Endothelial cell of umbilical vein (primary cell): ENCODE measurements around the gene KIAA1217. TPM values are rescaled to one million over a fixed set of nuclear protein-coding genes. Genes with fewer than 3 reads are reported as not detected.

Experiments
- BruUV-seq: library from RNA; stranded (reverse); fragments of 400-500 nt; replicated peaks from 2 replicates; lab custom pipeline; 2021; lab: Mats Ljungman, UMichigan
- CTCF ChIA-PET: fragments of 300-600, 350-600 bp; sonication (Branson Sonifier 250); formaldehyde crosslinking; loops from one replicate; lab custom pipeline; 2021; ENCODE audit warnings: antibody characterized with exemption, inconsistent platforms; lab: Charles Lee
- POLR2A ChIA-PET: fragments of 300-600, 350-600 bp; sonication (Branson Sonifier 250); formaldehyde crosslinking; loops from one replicate; lab custom pipeline; 2021; ENCODE audit warnings: antibody characterized with exemption, inconsistent platforms; lab: Charles Lee
- DNase-seq: peaks from one replicate; pipeline ENCODE4 v3.0.0-alpha.2; 2011; ENCODE audit warnings: low read depth, low spot score
- FAIRE-seq: peaks from 2 replicates; lab custom pipeline; 2011; peaks lifted over from hg19 to GRCh38; lab: Jason Lieb, UNC
- H2AFZ ChIP-seq: 2 replicates; pipeline ENCODE4 v1.6.0; 2012; ENCODE audit warnings: low read depth, low read length, control low read depth, inconsistent platforms
- H3K27ac ChIP-seq: 2 replicates; pipeline ENCODE4 v1.5.1; 2011; ENCODE audit warnings: low read depth, mild to moderate bottlenecking, control low read depth, low read length, moderate library complexity; ENCODE audit not compliant: insufficient read depth
- H3K27me3 ChIP-seq, 2 experiments: 2 replicates each; pipeline versions ENCODE4 v1.6.0 to v1.6.1; 2011; ENCODE audit warnings: low read length in 2 of 2, mixed read lengths in 1 of 2; ENCODE audit not compliant: control insufficient read depth in 2 of 2, insufficient read depth in 2 of 2
- H3K36me3 ChIP-seq, 2 experiments: 2 replicates in 1 of 2; 3 replicates in 1 of 2; pipeline ENCODE4 v1.5.1; 2011; ENCODE audit warnings: low read length in 2 of 2, mild to moderate bottlenecking in 1 of 2, moderate library complexity in 1 of 2; ENCODE audit not compliant: control insufficient read depth in 2 of 2, insufficient read depth in 2 of 2; ENCODE audit errors: extremely low read depth in 1 of 2
- H3K4me1 ChIP-seq: 3 replicates; pipeline ENCODE4 v1.5.1; 2011; ENCODE audit warnings: mild to moderate bottlenecking, low read length; ENCODE audit not compliant: control insufficient read depth, insufficient read depth; ENCODE audit errors: extremely low read depth
- H3K4me2 ChIP-seq: 2 replicates; pipeline ENCODE4 v1.6.1; 2011; ENCODE audit warnings: low read length, control low read depth, mixed read lengths; ENCODE audit not compliant: insufficient read depth
- H3K4me3 ChIP-seq, 3 experiments: fragments of 200-600 bp in 1 of 3; sonication (generic), shearing (Covaris generic) in 1 of 3; replicated peaks in 1 of 3; 2 replicates each; pipeline ENCODE4 v1.5.1; 2011 to 2016; ENCODE audit warnings: control low read depth in 3 of 3, low read length in 3 of 3, mild to moderate bottlenecking in 2 of 3, inconsistent platforms in 1 of 3, low read depth in 1 of 3, moderate library complexity in 1 of 3; ENCODE audit not compliant: insufficient read depth in 1 of 3
- H3K79me2 ChIP-seq: 2 replicates; pipeline ENCODE4 v1.6.0; 2012; ENCODE audit warnings: low read length, inconsistent platforms; ENCODE audit not compliant: control insufficient read depth, insufficient read depth
- H3K9ac ChIP-seq: replicated peaks from 2 replicates; pipeline ENCODE3; 2011; ENCODE audit warnings: low read length, control low read depth; ENCODE audit not compliant: insufficient read depth; ENCODE audit errors: extremely low read depth
- H3K9me1 ChIP-seq: replicated peaks from 3 replicates; pipeline ENCODE4 v1.6.0; 2011; ENCODE audit warnings: mild to moderate bottlenecking, low read length; ENCODE audit not compliant: control insufficient read depth, insufficient read depth; ENCODE audit errors: extremely low read depth
- H3K9me3 ChIP-seq: replicated peaks from 2 replicates; pipeline ENCODE4 v1.5.1; 2012; ENCODE audit warnings: low read length, inconsistent platforms; ENCODE audit not compliant: control insufficient read depth, insufficient read depth
- H4K20me1 ChIP-seq: replicated peaks from 2 replicates; pipeline ENCODE3; 2011; ENCODE audit warnings: mild to moderate bottlenecking, low read length; ENCODE audit not compliant: control insufficient read depth, insufficient read depth; ENCODE audit errors: extremely low read depth
- CTCF ChIP-seq, 2 donors: IDR thresholded peaks; 1 replicate in 1 of 2; 2 replicates in 1 of 2; pipeline ENCODE4 v1.5.1; 2011; ENCODE audit warnings: low read length in 2 of 2, mild to moderate bottlenecking in 2 of 2, moderate library complexity in 2 of 2, control low read depth in 1 of 2, inconsistent platforms in 1 of 2, low read depth in 1 of 2; ENCODE audit not compliant: insufficient read depth in 1 of 2; ENCODE audit errors: extremely low read depth in 1 of 2
- EZH2 ChIP-seq: IDR thresholded peaks from 2 replicates; pipeline ENCODE4 v1.6.1; 2012; ENCODE audit warnings: borderline replicate concordance, low read depth, mild to moderate bottlenecking, moderate library complexity, low read length, inconsistent platforms; ENCODE audit not compliant: severe bottlenecking
- FOS ChIP-seq: IDR thresholded peaks from 2 replicates; pipeline ENCODE4 v1.6.1; 2011; ENCODE audit warnings: mild to moderate bottlenecking, low read length, moderate library complexity, borderline replicate concordance; ENCODE audit not compliant: insufficient read depth
- GATA2 ChIP-seq: IDR thresholded peaks from 2 replicates; pipeline ENCODE4 v1.7.0; 2011; ENCODE audit warnings: low read depth, mild to moderate bottlenecking, moderate library complexity, mixed read lengths, low read length; ENCODE audit not compliant: insufficient read length, insufficient read depth
- JUN ChIP-seq: IDR thresholded peaks from 2 replicates; pipeline ENCODE4 v1.6.1; 2011; ENCODE audit warnings: borderline replicate concordance, low read depth; ENCODE audit not compliant: insufficient read length, insufficient read depth
- MAX ChIP-seq: IDR thresholded peaks from 2 replicates; pipeline ENCODE4 v1.6.1; 2011; ENCODE audit not compliant: insufficient read depth, insufficient read length
- MYC ChIP-seq: IDR thresholded peaks from one replicate; pipeline ENCODE4 v1.6.1; 2011; ENCODE audit warnings: mild to moderate bottlenecking, low read depth, low read length
- POLR2A ChIP-seq: IDR thresholded peaks from 2 replicates; pipeline ENCODE4 v1.6.1; 2012; ENCODE audit warnings: low read depth, mild to moderate bottlenecking, control low read depth, low read length
- POLR2AphosphoS5 ChIP-seq: IDR thresholded peaks from 2 replicates; pipeline ENCODE4 v1.6.1; 2012; ENCODE audit warnings: low read depth, mild to moderate bottlenecking, control low read depth, low read length, moderate library complexity; ENCODE audit not compliant: insufficient read depth
- dilution Hi-C: fragments of 300-500 bp; cut with MboI; formaldehyde crosslinking; loops from one replicate; pipeline ENCODE4 v1.15.0; 2019; ENCODE audit warnings: low sequenced_read_pairs; ENCODE audit not compliant: extremely low pct_ligation_motif_present
- intact Hi-C: fragments of 100-400 bp; cut with micrococcal nuclease; formaldehyde crosslinking; loops from one replicate; pipeline ENCODE4 v1.10.0; 2022
- polyA plus RNA-seq, 4 experiments: library from polyadenylated mRNA; depleted of rRNA in 3 of 4; stranded (reverse) in 3 of 4; unstranded in 1 of 4; fragments of >200 nt; gene quantifications; 2 replicates each; pipeline versions ENCODE4 v1.2.1 to v1.2.3, GENCODE V29; 2011 to 2012; ENCODE audit warnings: missing spikeins in 1 of 4
- total RNA-seq: library from RNA; stranded (reverse); gene quantifications from 2 replicates; pipeline ENCODE4 v1.2.3, GENCODE V29; 2021

Gene KIAA1217
- total and polyA plus RNA-seq, 2 donors (not counting 3 experiments of a cell fraction or from before 2014, with no cell fraction given), result 0.83 to 10.3 TPM

GRCh38 chr10:24315211-24315610 is 106.3 kb downstream of the KIAA1217 start:
- Histone ChIP-seq H2AFZ (no peak overlapping the region), H3K9me3 (no peaks in the 10 kb centered on the region), H3K27me3 (no peaks in the 10 kb centered on the region), H3K36me3 (no peaks in the 10 kb centered on the region), H3K79me2 (no peaks in the 10 kb centered on the region), H3K4me3 (no peak overlapping the region), H3K27ac (no peak overlapping the region), H4K20me1 (no peaks in the 10 kb centered on the region), H3K9me1 (no peaks in the 10 kb centered on the region), H3K4me1 (no peaks in the 10 kb centered on the region), H3K4me2 (no peak overlapping the region), H3K9ac (no peak overlapping the region)
- BruUV-seq, result no TSS peak
- intact Hi-C loops (no loop called here), dilution Hi-C loops (no loop called here)
- TF ChIP-seq FOS, result no peak
- no peak for TF ChIP-seq JUN
- no peak for TF ChIP-seq MAX
- no peak for TF ChIP-seq EZH2
- TF ChIP-seq POLR2A, result no peak
- TF ChIP-seq CTCF (IDR thresholded peaks at IDR 0.05; ENCODE audit: extremely low read depth in 1 of 2, insufficient read depth in 1 of 2, low read depth in 1 of 2, low read length in 2 of 2), result no peak
- TF ChIP-seq MYC, result no peak
- TF ChIP-seq POLR2AphosphoS5, result no peak
- TF ChIP-seq GATA2, result no peak
- POLR2A ChIA-PET, result no interaction called here
- no peak for FAIRE-seq
- DNase-seq, result no peak
- CTCF ChIA-PET, result no interaction called here
